PFSK-1 (cell line): ENCODE measurements around the gene COPB1.

Experiments
- FOXP2 ChIP-seq: optimal IDR thresholded peaks from 2 replicates; pipeline ENCODE3; 2011; ENCODE audit warnings: borderline replicate concordance, control low read depth, inconsistent platforms; ENCODE audit not compliant: insufficient read depth; ENCODE audit errors: extremely low read length, extremely low read depth
- POLR2AphosphoS5 ChIP-seq: IDR thresholded peaks from 2 replicates; pipeline ENCODE4 v1.6.1; 2012; ENCODE audit warnings: low read depth, mild to moderate bottlenecking, control low read depth, low read length, moderate library complexity
- SIN3A ChIP-seq: IDR thresholded peaks from 2 replicates; pipeline ENCODE4 v1.6.1; 2012; ENCODE audit warnings: mild to moderate bottlenecking, low read length, moderate library complexity, borderline replicate concordance; ENCODE audit not compliant: insufficient read depth
- TAF1 ChIP-seq: IDR thresholded peaks from 2 replicates; pipeline ENCODE4 v1.6.1; 2012; ENCODE audit warnings: low read length, control low read depth, borderline replicate concordance; ENCODE audit not compliant: insufficient read depth
- TF ChIP-seq, protein P1 (sequence below), 2 experiments: IDR thresholded peaks; 2 replicates each; pipeline versions ENCODE4 v1.6.1 to v1.8.0; 2011 to 2012; ENCODE audit warnings: low read depth in 2 of 2, low read length in 2 of 2, control low read depth in 1 of 2, inconsistent platforms in 1 of 2, mild to moderate bottlenecking in 1 of 2, moderate library complexity in 1 of 2; ENCODE audit not compliant: insufficient read depth in 1 of 2

The COPB1 gene

DNA sequence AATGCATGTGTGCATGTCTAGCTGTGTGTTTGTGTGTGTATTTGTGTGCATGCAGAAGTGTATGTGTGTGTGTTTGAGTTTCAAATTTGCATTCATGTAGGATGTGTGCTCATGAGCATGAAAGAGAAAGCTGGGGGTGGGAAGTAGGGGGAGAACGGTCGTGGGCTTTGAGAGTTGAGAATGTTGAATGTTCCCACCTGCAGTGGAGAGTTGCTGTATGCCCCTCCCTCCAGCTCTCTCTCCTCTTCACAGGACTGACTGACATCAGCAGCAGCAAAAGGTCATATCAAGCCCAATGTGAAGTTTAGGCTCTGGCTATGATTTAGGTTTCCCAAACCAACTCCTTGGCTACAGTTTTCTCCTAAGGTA, 76.8 kb downstream of the COPB1 start:
- TF ChIP-seq, protein P1, sequence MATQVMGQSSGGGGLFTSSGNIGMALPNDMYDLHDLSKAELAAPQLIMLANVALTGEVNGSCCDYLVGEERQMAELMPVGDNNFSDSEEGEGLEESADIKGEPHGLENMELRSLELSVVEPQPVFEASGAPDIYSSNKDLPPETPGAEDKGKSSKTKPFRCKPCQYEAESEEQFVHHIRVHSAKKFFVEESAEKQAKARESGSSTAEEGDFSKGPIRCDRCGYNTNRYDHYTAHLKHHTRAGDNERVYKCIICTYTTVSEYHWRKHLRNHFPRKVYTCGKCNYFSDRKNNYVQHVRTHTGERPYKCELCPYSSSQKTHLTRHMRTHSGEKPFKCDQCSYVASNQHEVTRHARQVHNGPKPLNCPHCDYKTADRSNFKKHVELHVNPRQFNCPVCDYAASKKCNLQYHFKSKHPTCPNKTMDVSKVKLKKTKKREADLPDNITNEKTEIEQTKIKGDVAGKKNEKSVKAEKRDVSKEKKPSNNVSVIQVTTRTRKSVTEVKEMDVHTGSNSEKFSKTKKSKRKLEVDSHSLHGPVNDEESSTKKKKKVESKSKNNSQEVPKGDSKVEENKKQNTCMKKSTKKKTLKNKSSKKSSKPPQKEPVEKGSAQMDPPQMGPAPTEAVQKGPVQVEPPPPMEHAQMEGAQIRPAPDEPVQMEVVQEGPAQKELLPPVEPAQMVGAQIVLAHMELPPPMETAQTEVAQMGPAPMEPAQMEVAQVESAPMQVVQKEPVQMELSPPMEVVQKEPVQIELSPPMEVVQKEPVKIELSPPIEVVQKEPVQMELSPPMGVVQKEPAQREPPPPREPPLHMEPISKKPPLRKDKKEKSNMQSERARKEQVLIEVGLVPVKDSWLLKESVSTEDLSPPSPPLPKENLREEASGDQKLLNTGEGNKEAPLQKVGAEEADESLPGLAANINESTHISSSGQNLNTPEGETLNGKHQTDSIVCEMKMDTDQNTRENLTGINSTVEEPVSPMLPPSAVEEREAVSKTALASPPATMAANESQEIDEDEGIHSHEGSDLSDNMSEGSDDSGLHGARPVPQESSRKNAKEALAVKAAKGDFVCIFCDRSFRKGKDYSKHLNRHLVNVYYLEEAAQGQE (IDR thresholded peaks at IDR 0.05; ENCODE audit: insufficient read depth in 1 of 2, low read depth in 2 of 2, low read length in 2 of 2), result no peak
- TF ChIP-seq FOXP2, result no peak
- TF ChIP-seq TAF1, result no peak
- no peak for TF ChIP-seq POLR2AphosphoS5
- no peak for TF ChIP-seq SIN3A

DNA sequence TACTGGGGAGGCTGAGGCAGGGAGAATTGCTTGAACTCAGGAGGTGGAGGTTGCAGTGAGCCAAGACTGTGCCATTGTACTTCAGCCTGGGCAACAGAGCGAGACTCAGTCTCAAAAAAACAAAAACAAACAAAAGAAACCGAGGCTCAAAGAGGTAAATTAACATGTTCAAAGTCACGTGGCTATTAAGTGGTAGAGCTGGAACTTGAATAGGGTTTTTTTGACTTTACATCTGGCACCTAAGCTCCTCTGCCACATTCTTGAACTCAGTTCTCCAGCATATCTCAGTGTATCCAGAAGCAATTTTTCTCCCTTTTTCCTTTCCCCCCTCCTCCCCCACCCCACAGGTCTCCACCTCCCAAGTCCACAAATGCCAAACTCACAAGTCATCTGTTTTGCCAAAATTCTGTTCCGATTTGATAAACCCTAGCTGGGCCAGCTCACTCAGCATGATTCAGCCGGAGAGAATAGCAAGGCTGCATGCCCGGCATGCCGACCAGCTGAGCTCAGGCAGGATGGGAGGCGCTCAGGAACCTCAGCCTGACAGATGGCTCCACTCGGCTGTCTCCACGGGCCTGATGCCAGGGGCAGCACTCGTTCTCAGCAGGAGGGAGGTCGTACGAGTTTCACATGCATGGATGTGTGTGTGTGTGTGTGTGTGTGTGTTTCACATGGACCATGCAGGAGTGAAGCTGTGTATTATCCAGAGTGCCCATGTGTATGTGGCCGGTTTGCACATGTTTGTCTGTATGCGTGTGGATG, 77.4 kb downstream of the COPB1 start:
- TF ChIP-seq SIN3A (no peak), FOXP2 (no peak), POLR2AphosphoS5 (no peak), TAF1 (no peak)
- TF ChIP-seq, protein P1 (IDR thresholded peaks at IDR 0.05; ENCODE audit: insufficient read depth in 1 of 2, low read depth in 2 of 2, low read length in 2 of 2), result no peak

DNA sequence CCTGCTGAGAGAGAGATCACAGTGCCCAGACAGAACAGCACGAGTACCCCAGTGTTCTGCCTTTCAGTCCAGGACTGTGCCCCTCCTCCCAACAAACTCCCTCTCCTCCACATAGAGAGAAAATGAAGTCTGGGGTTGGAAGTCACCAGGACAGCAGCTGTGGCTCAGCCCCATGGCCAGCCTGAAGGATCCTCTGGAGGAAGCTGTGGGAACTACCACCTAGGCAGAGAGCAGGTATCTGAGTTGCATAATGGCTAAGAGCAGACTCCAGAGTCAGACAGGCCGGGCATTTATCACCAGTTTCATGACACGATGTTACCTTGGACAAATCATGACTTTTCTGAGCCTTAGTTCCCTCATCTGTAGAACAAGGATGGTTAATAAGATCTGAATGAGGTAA, 79.4 kb downstream of the COPB1 start:
- TF ChIP-seq SIN3A, result no peak
- TF ChIP-seq TAF1, result no peak
- TF ChIP-seq, protein P1 (IDR thresholded peaks at IDR 0.05; ENCODE audit: insufficient read depth in 1 of 2, low read depth in 2 of 2, low read length in 2 of 2), result no peak
- TF ChIP-seq POLR2AphosphoS5, result no peak
- no peak for TF ChIP-seq FOXP2

DNA sequence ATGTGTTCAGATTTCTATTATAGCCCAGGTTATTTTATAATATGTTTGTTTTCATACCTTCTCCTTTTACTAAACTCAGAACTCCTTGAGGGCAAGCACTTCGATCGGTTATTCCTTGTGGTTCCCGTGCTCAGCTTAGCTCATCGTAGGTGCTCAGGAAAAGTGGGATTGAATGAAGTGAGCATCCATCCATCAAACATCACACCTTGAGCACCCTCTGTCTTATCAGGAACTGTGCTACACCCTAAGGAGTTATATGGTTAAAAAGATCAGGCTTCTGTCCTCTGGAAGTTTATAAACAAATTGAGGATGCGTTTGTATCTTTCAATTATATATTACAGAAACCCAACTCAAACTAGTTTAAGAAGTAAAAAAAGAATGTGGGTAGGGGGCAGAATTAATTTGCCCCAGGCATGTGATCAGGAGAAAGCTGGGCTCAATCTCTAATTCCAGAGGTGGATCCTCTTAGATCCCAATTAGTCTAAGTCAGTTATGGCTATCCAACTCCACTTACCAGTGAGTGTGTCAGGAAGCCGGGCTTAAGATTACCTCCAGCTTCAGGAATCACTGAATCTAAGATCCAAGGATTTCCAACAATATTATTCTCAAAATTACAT, 80.7 kb downstream of the COPB1 start:
- no peak for TF ChIP-seq TAF1
- no peak for TF ChIP-seq SIN3A
- TF ChIP-seq FOXP2, result no peak
- TF ChIP-seq, protein P1 (IDR thresholded peaks at IDR 0.05; ENCODE audit: insufficient read depth in 1 of 2, low read depth in 2 of 2, low read length in 2 of 2), result no peak
- TF ChIP-seq POLR2AphosphoS5, result no peak
